ENCODE data around the gene PI4K2A. TPM values are rescaled to one million over a fixed set of nuclear protein-coding genes. Genes with fewer than 3 reads are reported as not detected.
A peak's percentile ranks its signal among the peaks of the same experiment; 100 is the strongest.

The PI4K2A gene
- total and polyA plus RNA-seq, 2 of the 4 experiments (the other 2 are of a cell fraction): 15.8 to 27.3 TPM

GRCh38 chr10:97647556-97647955 is 7.1 kb downstream of the PI4K2A start:
- no peak for TF ChIP-seq NFE2L2 (IDR thresholded peaks at IDR 0.05; ENCODE audit: low read depth, low read length)
- TF ChIP-seq MXI1 (IDR thresholded peaks at IDR 0.05; ENCODE audit: borderline replicate concordance, low read depth, low read length): no peak
- peak; percentile 89 for TF ChIP-seq CEBPB (IDR thresholded peaks at IDR 0.05; ENCODE audit: low read depth, low read length)
- TF ChIP-seq BHLHE40 (IDR thresholded peaks at IDR 0.05; ENCODE audit: low read depth, low read length): no peak
- 89% methylated on average over 1 of the region's 1 CpG; no CpG with 5 or more reads in 1 of the 2 experiments for WGBS, 2 experiments (ENCODE audit: extremely low coverage in 2 of 2, insufficient read length in 1 of 2)
- Histone ChIP-seq H3K4me2 (ENCODE audit: low read depth, low read length) (peak overlapping the region; percentile 52; the same call in 1 of the 2 replicates), H2AFZ (replicated peaks; ENCODE audit: low read length, poor library complexity) (no peak overlapping the region), H3K9me1 (ENCODE audit: insufficient read depth, low read length) (peaks cover 28% of the 10 kb centered on the region), H3K4me1 (ENCODE audit: control insufficient read depth, insufficient read depth, low read length) (peaks cover 19% of the 10 kb centered on the region), H3K18ac (ENCODE audit: low read depth, low read length) (peak overlapping the region; percentile 64; the same call in 1 of the 2 replicates), H3K27ac (ENCODE audit: insufficient read depth, low read length) (peak overlapping the region; percentile 73), H3K4ac (ENCODE audit: low read depth, low read length) (peak overlapping the region; percentile 27; the same call in 1 of the 2 replicates), H3K79me1 (ENCODE audit: low read depth in 1 of 2, low read length in 2 of 2) (peaks cover 33 to 73% of the 10 kb centered on the region in 2 experiments), H2BK120ac (ENCODE audit: low read depth, low read length) (peak overlapping the region; percentile 12; the same call in 1 of the 2 replicates), H4K20me1 (ENCODE audit: insufficient read depth, low read length) (peaks cover 15% of the 10 kb centered on the region; the same call in 1 of the 2 replicates), H3K56ac (ENCODE audit: extremely low read depth, insufficient read depth, low read length) (no peak overlapping the region), H4K8ac (ENCODE audit: low read depth in 2 of 2, low read length in 2 of 2) (peak overlapping the region in 1 of 2 experiments; percentile 5; a peak in 3 of 4 replicates), H2BK5ac (ENCODE audit: low read depth, low read length, poor library complexity, severe bottlenecking) (peak overlapping the region; percentile 64), H3K4me3 (ENCODE audit: insufficient read depth, low read depth, low read length) (no peak overlapping the region), H2AK9ac (replicated peaks; ENCODE audit: low read depth, low read length, poor library complexity) (no peak overlapping the region), H4K91ac (ENCODE audit: insufficient read depth, low read depth, low read length) (0 out of 2 replicates have a peak overlapping the region, but pooled peaks have one; percentile 14), H3K9ac (ENCODE audit: low read depth, low read length) (no peak overlapping the region), H3K36me3 (ENCODE audit: control insufficient read depth, insufficient read depth, low read length) (peaks cover 25% of the 10 kb centered on the region), H3K27me3 (ENCODE audit: control insufficient read depth, insufficient read depth, low read length) (no peaks in the 10 kb centered on the region), H2AK5ac (ENCODE audit: low read depth, low read length) (peak overlapping the region; percentile 64), H3K23ac (ENCODE audit: low read depth, low read length) (peak overlapping the region; percentile 19; the same call in 1 of the 2 replicates), H3K14ac (replicated peaks; ENCODE audit: low read depth, low read length) (0 out of 2 replicates have a peak overlapping the region, but pooled peaks have one; percentile 5), H4K5ac (ENCODE audit: low read depth, low read length) (0 out of 2 replicates have a peak overlapping the region, but pooled peaks have one; percentile 59), H2BK15ac (ENCODE audit: low read depth, low read length) (peak overlapping the region; percentile 30; the same call in 1 of the 3 replicates), H2BK20ac (ENCODE audit: low read depth, low read length) (peak overlapping the region; percentile 2; the same call in 1 of the 2 replicates), H3K9me3 (ENCODE audit: control insufficient read depth, insufficient read depth, low read length) (no peaks in the 10 kb centered on the region)
- in situ Hi-C loops (cut with MboI; ENCODE audit: low sequenced_read_pairs): no loop called here
- ChIA-PET POLR2A (ENCODE audit: unreplicated experiment) (no interaction called here), CTCF (no interaction called here)
- dilution Hi-C loops (cut with HindIII; ENCODE audit: low sequenced_read_pairs, unreplicated experiment): no loop called here
- ATAC-seq (ENCODE audit: low read depth) (no peak), DNase-seq (peak; percentile 57)
- intact Hi-C loops (cut with micrococcal nuclease): loop anchor here (2.0 kb wide), 1 partner anchor 183 kb away; no protein-coding TSS in a partner anchor
- BruUV-seq (replicated peaks): no TSS peak
